Endothelial cell of umbilical vein (primary cell): ENCODE results near the gene LRRC53. TPM values are rescaled to one million over a fixed set of nuclear protein-coding genes. Genes with fewer than 3 reads are reported as not detected.

ENCODE experiments used
- BruUV-seq: library from RNA; stranded (reverse); fragments of 400-500 nt; replicated peaks from 2 replicates; lab custom pipeline; 2021; lab: Mats Ljungman, UMichigan
- CTCF ChIA-PET: fragments of 300-600, 350-600 bp; sonication (Branson Sonifier 250); formaldehyde crosslinking; loops from one replicate; lab custom pipeline; 2021; ENCODE audit warnings: antibody characterized with exemption, inconsistent platforms; lab: Charles Lee
- POLR2A ChIA-PET: fragments of 300-600, 350-600 bp; sonication (Branson Sonifier 250); formaldehyde crosslinking; loops from one replicate; lab custom pipeline; 2021; ENCODE audit warnings: antibody characterized with exemption, inconsistent platforms; lab: Charles Lee
- DNase-seq: peaks from one replicate; pipeline ENCODE4 v3.0.0-alpha.2; 2011; ENCODE audit warnings: low read depth, low spot score
- FAIRE-seq: peaks from 2 replicates; lab custom pipeline; 2011; peaks lifted over from hg19 to GRCh38; lab: Jason Lieb, UNC
- H2AFZ ChIP-seq: 2 replicates; pipeline ENCODE4 v1.6.0; 2012; ENCODE audit warnings: low read depth, low read length, control low read depth, inconsistent platforms
- H3K27ac ChIP-seq: 2 replicates; pipeline ENCODE4 v1.5.1; 2011; ENCODE audit warnings: low read depth, mild to moderate bottlenecking, control low read depth, low read length, moderate library complexity; ENCODE audit not compliant: insufficient read depth
- H3K27me3 ChIP-seq, 2 experiments: 2 replicates each; pipeline versions ENCODE4 v1.6.0 to v1.6.1; 2011; ENCODE audit warnings: low read length in 2 of 2, mixed read lengths in 1 of 2; ENCODE audit not compliant: control insufficient read depth in 2 of 2, insufficient read depth in 2 of 2
- H3K36me3 ChIP-seq, 2 experiments: 2 replicates in 1 of 2; 3 replicates in 1 of 2; pipeline ENCODE4 v1.5.1; 2011; ENCODE audit warnings: low read length in 2 of 2, mild to moderate bottlenecking in 1 of 2, moderate library complexity in 1 of 2; ENCODE audit not compliant: control insufficient read depth in 2 of 2, insufficient read depth in 2 of 2; ENCODE audit errors: extremely low read depth in 1 of 2
- H3K4me1 ChIP-seq: 3 replicates; pipeline ENCODE4 v1.5.1; 2011; ENCODE audit warnings: mild to moderate bottlenecking, low read length; ENCODE audit not compliant: control insufficient read depth, insufficient read depth; ENCODE audit errors: extremely low read depth
- H3K4me2 ChIP-seq: 2 replicates; pipeline ENCODE4 v1.6.1; 2011; ENCODE audit warnings: low read length, control low read depth, mixed read lengths; ENCODE audit not compliant: insufficient read depth
- H3K4me3 ChIP-seq, 3 experiments: fragments of 200-600 bp in 1 of 3; sonication (generic), shearing (Covaris generic) in 1 of 3; replicated peaks in 1 of 3; 2 replicates each; pipeline ENCODE4 v1.5.1; 2011 to 2016; ENCODE audit warnings: control low read depth in 3 of 3, low read length in 3 of 3, mild to moderate bottlenecking in 2 of 3, inconsistent platforms in 1 of 3, low read depth in 1 of 3, moderate library complexity in 1 of 3; ENCODE audit not compliant: insufficient read depth in 1 of 3
- H3K79me2 ChIP-seq: 2 replicates; pipeline ENCODE4 v1.6.0; 2012; ENCODE audit warnings: low read length, inconsistent platforms; ENCODE audit not compliant: control insufficient read depth, insufficient read depth
- H3K9ac ChIP-seq: replicated peaks from 2 replicates; pipeline ENCODE3; 2011; ENCODE audit warnings: low read length, control low read depth; ENCODE audit not compliant: insufficient read depth; ENCODE audit errors: extremely low read depth
- H3K9me1 ChIP-seq: replicated peaks from 3 replicates; pipeline ENCODE4 v1.6.0; 2011; ENCODE audit warnings: mild to moderate bottlenecking, low read length; ENCODE audit not compliant: control insufficient read depth, insufficient read depth; ENCODE audit errors: extremely low read depth
- H3K9me3 ChIP-seq: replicated peaks from 2 replicates; pipeline ENCODE4 v1.5.1; 2012; ENCODE audit warnings: low read length, inconsistent platforms; ENCODE audit not compliant: control insufficient read depth, insufficient read depth
- H4K20me1 ChIP-seq: replicated peaks from 2 replicates; pipeline ENCODE3; 2011; ENCODE audit warnings: mild to moderate bottlenecking, low read length; ENCODE audit not compliant: control insufficient read depth, insufficient read depth; ENCODE audit errors: extremely low read depth
- CTCF ChIP-seq, 2 donors: IDR thresholded peaks; 1 replicate in 1 of 2; 2 replicates in 1 of 2; pipeline ENCODE4 v1.5.1; 2011; ENCODE audit warnings: low read length in 2 of 2, mild to moderate bottlenecking in 2 of 2, moderate library complexity in 2 of 2, control low read depth in 1 of 2, inconsistent platforms in 1 of 2, low read depth in 1 of 2; ENCODE audit not compliant: insufficient read depth in 1 of 2; ENCODE audit errors: extremely low read depth in 1 of 2
- EZH2 ChIP-seq: IDR thresholded peaks from 2 replicates; pipeline ENCODE4 v1.6.1; 2012; ENCODE audit warnings: borderline replicate concordance, low read depth, mild to moderate bottlenecking, moderate library complexity, low read length, inconsistent platforms; ENCODE audit not compliant: severe bottlenecking
- FOS ChIP-seq: IDR thresholded peaks from 2 replicates; pipeline ENCODE4 v1.6.1; 2011; ENCODE audit warnings: mild to moderate bottlenecking, low read length, moderate library complexity, borderline replicate concordance; ENCODE audit not compliant: insufficient read depth
- GATA2 ChIP-seq: IDR thresholded peaks from 2 replicates; pipeline ENCODE4 v1.7.0; 2011; ENCODE audit warnings: low read depth, mild to moderate bottlenecking, moderate library complexity, mixed read lengths, low read length; ENCODE audit not compliant: insufficient read length, insufficient read depth
- JUN ChIP-seq: IDR thresholded peaks from 2 replicates; pipeline ENCODE4 v1.6.1; 2011; ENCODE audit warnings: borderline replicate concordance, low read depth; ENCODE audit not compliant: insufficient read length, insufficient read depth
- MAX ChIP-seq: IDR thresholded peaks from 2 replicates; pipeline ENCODE4 v1.6.1; 2011; ENCODE audit not compliant: insufficient read depth, insufficient read length
- MYC ChIP-seq: IDR thresholded peaks from one replicate; pipeline ENCODE4 v1.6.1; 2011; ENCODE audit warnings: mild to moderate bottlenecking, low read depth, low read length
- POLR2A ChIP-seq: IDR thresholded peaks from 2 replicates; pipeline ENCODE4 v1.6.1; 2012; ENCODE audit warnings: low read depth, mild to moderate bottlenecking, control low read depth, low read length
- POLR2AphosphoS5 ChIP-seq: IDR thresholded peaks from 2 replicates; pipeline ENCODE4 v1.6.1; 2012; ENCODE audit warnings: low read depth, mild to moderate bottlenecking, control low read depth, low read length, moderate library complexity; ENCODE audit not compliant: insufficient read depth
- dilution Hi-C: fragments of 300-500 bp; cut with MboI; formaldehyde crosslinking; loops from one replicate; pipeline ENCODE4 v1.15.0; 2019; ENCODE audit warnings: low sequenced_read_pairs; ENCODE audit not compliant: extremely low pct_ligation_motif_present
- intact Hi-C: fragments of 100-400 bp; cut with micrococcal nuclease; formaldehyde crosslinking; loops from one replicate; pipeline ENCODE4 v1.10.0; 2022
- polyA plus RNA-seq, 4 experiments: library from polyadenylated mRNA; depleted of rRNA in 3 of 4; stranded (reverse) in 3 of 4; unstranded in 1 of 4; fragments of >200 nt; gene quantifications; 2 replicates each; pipeline versions ENCODE4 v1.2.1 to v1.2.3, GENCODE V29; 2011 to 2012; ENCODE audit warnings: missing spikeins in 1 of 4
- total RNA-seq: library from RNA; stranded (reverse); gene quantifications from 2 replicates; pipeline ENCODE4 v1.2.3, GENCODE V29; 2021

The LRRC53 gene
- total and polyA plus RNA-seq, 2 donors (not counting 3 experiments of a cell fraction or from before 2014, with no cell fraction given): not detected

GRCh38 chr1:74481607-74482006, 30.8 kb downstream of the LRRC53 start:
- no peak overlapping the region for H3K4me3 ChIP-seq
- H4K20me1 ChIP-seq: no peaks in the 10 kb centered on the region
- dilution Hi-C loops: no loop called here
- no peak for TF ChIP-seq MYC
- TF ChIP-seq GATA2: no peak
- TF ChIP-seq EZH2: no peak
- TF ChIP-seq MAX: no peak
- no peak for TF ChIP-seq FOS
- no peak for TF ChIP-seq CTCF (IDR thresholded peaks at IDR 0.05; ENCODE audit: extremely low read depth in 1 of 2, insufficient read depth in 1 of 2, low read depth in 1 of 2, low read length in 2 of 2)
- TF ChIP-seq POLR2AphosphoS5: no peak
- TF ChIP-seq JUN: no peak
- TF ChIP-seq POLR2A: no peak
- no peaks in the 10 kb centered on the region for H3K9me1 ChIP-seq
- intact Hi-C loops: no loop called here
- H3K27ac ChIP-seq: no peak overlapping the region
- H3K27me3 ChIP-seq: no peaks in the 10 kb centered on the region
- H2AFZ ChIP-seq: no peak overlapping the region
- DNase-seq (no peak), FAIRE-seq (no peak)
- no peaks in the 10 kb centered on the region for H3K79me2 ChIP-seq
- H3K9me3 ChIP-seq: no peaks in the 10 kb centered on the region
- ChIA-PET POLR2A (no interaction called here), CTCF (no interaction called here)
- H3K36me3 ChIP-seq: no peaks in the 10 kb centered on the region
- H3K4me1 ChIP-seq: no peaks in the 10 kb centered on the region
- H3K4me2 ChIP-seq: no peak overlapping the region
- BruUV-seq: no TSS peak
- H3K9ac ChIP-seq: no peak overlapping the region
